Keratinocyte (primary cell): ENCODE data around the gene ROMO1. TPM values are rescaled to one million over a fixed set of nuclear protein-coding genes. Genes with fewer than 3 reads are reported as not detected.

ENCODE experiments used
- DNase-seq: peaks from one replicate; pipeline ENCODE4 v3.0.0-alpha.2; 2011; ENCODE audit warnings: low read depth, missing footprints, low spot score
- FAIRE-seq: peaks from 2 replicates; lab custom pipeline; 2011; peaks lifted over from hg19 to GRCh38; lab: Jason Lieb, UNC
- H2AFZ ChIP-seq: 2 replicates; pipeline ENCODE4 v1.6.0; 2012; ENCODE audit warnings: low read length, control low read depth, inconsistent platforms; ENCODE audit not compliant: control insufficient read depth
- H3K27ac ChIP-seq: 2 replicates; pipeline ENCODE4 v1.5.1; 2011; ENCODE audit warnings: low read length; ENCODE audit not compliant: control insufficient read depth, insufficient read depth
- H3K27me3 ChIP-seq: 3 replicates; pipeline ENCODE4 v1.6.0; 2011; ENCODE audit warnings: low read length; ENCODE audit not compliant: control insufficient read depth, insufficient read depth; ENCODE audit errors: extremely low read depth
- H3K36me3 ChIP-seq, 2 experiments: 2 replicates in 1 of 2; 3 replicates in 1 of 2; pipeline ENCODE4 v1.5.1; 2011; ENCODE audit warnings: low read length in 2 of 2, mild to moderate bottlenecking in 1 of 2; ENCODE audit not compliant: control insufficient read depth in 2 of 2, insufficient read depth in 2 of 2; ENCODE audit errors: extremely low read depth in 1 of 2
- H3K4me1 ChIP-seq: 3 replicates; pipeline ENCODE4 v1.5.1; 2011; ENCODE audit warnings: low read length; ENCODE audit not compliant: control insufficient read depth, insufficient read depth; ENCODE audit errors: extremely low read depth
- H3K4me2 ChIP-seq: 3 replicates; pipeline ENCODE4 v1.6.0; 2011; ENCODE audit warnings: low read depth, low read length; ENCODE audit not compliant: control insufficient read depth, insufficient read depth; ENCODE audit errors: extremely low read depth
- H3K4me3 ChIP-seq, 3 experiments: fragments of 200-600 bp in 1 of 3; sonication (generic) in 1 of 3; 2 replicates in 2 of 3; 3 replicates in 1 of 3; pipeline ENCODE4 v1.5.1; 2011 to 2016; ENCODE audit warnings: low read length in 3 of 3, mild to moderate bottlenecking in 3 of 3, control low read depth in 2 of 3, inconsistent platforms in 1 of 3, low read depth in 1 of 3, mixed read lengths in 1 of 3, mixed run types in 1 of 3, moderate library complexity in 1 of 3; ENCODE audit not compliant: control insufficient read depth in 2 of 3, insufficient read depth in 2 of 3; ENCODE audit errors: extremely low read depth in 1 of 3
- H3K79me2 ChIP-seq: 2 replicates; pipeline ENCODE4 v1.6.0; 2012; ENCODE audit warnings: low read length; ENCODE audit not compliant: control insufficient read depth, insufficient read depth
- H3K9ac ChIP-seq: 3 replicates; pipeline ENCODE4 v1.6.0; 2011; ENCODE audit warnings: low read length; ENCODE audit not compliant: control insufficient read depth, insufficient read depth; ENCODE audit errors: extremely low read depth
- H3K9me1 ChIP-seq: 3 replicates; pipeline ENCODE4 v1.6.0; 2011; ENCODE audit warnings: low read length; ENCODE audit not compliant: control insufficient read depth, insufficient read depth; ENCODE audit errors: extremely low read depth
- H3K9me3 ChIP-seq: 2 replicates; pipeline ENCODE4 v1.5.1; 2012; ENCODE audit warnings: low read depth, low read length; ENCODE audit not compliant: control insufficient read depth
- H4K20me1 ChIP-seq: 3 replicates; pipeline ENCODE4 v1.6.0; 2011; ENCODE audit warnings: low read length; ENCODE audit not compliant: control insufficient read depth, insufficient read depth; ENCODE audit errors: extremely low read depth
- EZH2 ChIP-seq: IDR thresholded peaks from one replicate; pipeline ENCODE4 v1.6.1; 2012; ENCODE audit warnings: inconsistent platforms, mild to moderate bottlenecking, low read length, moderate library complexity
- dilution Hi-C: fragments of 300-500 bp; cut with MboI; formaldehyde crosslinking; loops from one replicate; pipeline ENCODE4 v1.7.0; 2020; ENCODE audit warnings: low sequenced_read_pairs; ENCODE audit not compliant: extremely low pct_ligation_motif_present
- polyA plus RNA-seq, 5 experiments: library from polyadenylated mRNA; depleted of rRNA in 3 of 5; stranded (reverse) in 3 of 5; stranded (forward) in 1 of 5; unstranded in 1 of 5; fragments of >200 nt; gene quantifications; 1 replicate in 1 of 5; 2 replicates in 3 of 5; 3 replicates in 1 of 5; pipeline versions ENCODE4 v1.2.1 to v1.2.3, GENCODE V29; 2011 to 2012; ENCODE audit warnings: missing spikeins in 2 of 5, low read depth in 1 of 5, low replicate concordance in 1 of 5
- TF ChIP-seq, protein P1 (sequence below), 3 experiments: IDR thresholded peaks in 1 of 3; conservative IDR thresholded peaks in 1 of 3; optimal IDR thresholded peaks in 1 of 3; 2 replicates in 2 of 3; 3 replicates in 1 of 3; pipeline versions ENCODE3 to v1.5.1; 2011; ENCODE audit warnings: low read length in 3 of 3, mild to moderate bottlenecking in 3 of 3, moderate library complexity in 2 of 3, control low read depth in 1 of 3, inconsistent platforms in 1 of 3; ENCODE audit not compliant: insufficient read depth in 2 of 3; ENCODE audit errors: extremely low read depth in 1 of 3

The ROMO1 gene
- polyA plus RNA-seq, 1 donor (not counting 4 experiments of a cell fraction or from before 2014, with no cell fraction given) = 195 TPM

DNA sequence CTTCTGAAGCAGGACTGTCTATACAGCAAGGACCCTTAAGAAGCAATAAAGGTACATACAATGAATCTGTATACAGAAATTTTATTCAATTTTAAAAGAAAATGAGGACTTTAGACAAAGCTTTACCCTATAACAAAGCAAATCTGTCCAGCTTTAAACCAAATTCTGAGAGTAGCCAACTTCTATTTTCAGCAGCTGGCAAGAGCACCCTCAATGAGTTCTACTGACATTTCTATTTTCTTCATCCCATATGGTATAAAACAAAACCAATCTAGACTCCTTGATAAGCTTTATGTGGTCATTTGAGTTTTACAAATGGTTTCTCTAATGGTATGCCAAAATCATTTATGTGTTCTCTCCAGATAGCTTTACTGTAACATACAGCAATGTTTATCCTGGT, 47.2 kb upstream of the ROMO1 start:
- no peak overlapping the region for H3K27ac ChIP-seq
- H2AFZ ChIP-seq = no peak overlapping the region
- no peak for DNase-seq
- no peak overlapping the region for H3K4me2 ChIP-seq
- H3K4me1 ChIP-seq = no peaks in the 10 kb centered on the region
- peaks cover 96% of the 10 kb centered on the region for H3K79me2 ChIP-seq
- H3K9me1 ChIP-seq = no peaks in the 10 kb centered on the region
- no peak overlapping the region for H3K4me3 ChIP-seq
- TF ChIP-seq EZH2 = no peak
- H3K27me3 ChIP-seq = no peaks in the 10 kb centered on the region
- no peaks in the 10 kb centered on the region for H3K9me3 ChIP-seq
- H4K20me1 ChIP-seq = peaks cover 40% of the 10 kb centered on the region
- FAIRE-seq = no peak
- dilution Hi-C loops = no loop called here
- no peak overlapping the region for H3K9ac ChIP-seq
- H3K36me3 ChIP-seq = peaks cover 15 to 38% of the 10 kb centered on the region in 2 experiments

DNA sequence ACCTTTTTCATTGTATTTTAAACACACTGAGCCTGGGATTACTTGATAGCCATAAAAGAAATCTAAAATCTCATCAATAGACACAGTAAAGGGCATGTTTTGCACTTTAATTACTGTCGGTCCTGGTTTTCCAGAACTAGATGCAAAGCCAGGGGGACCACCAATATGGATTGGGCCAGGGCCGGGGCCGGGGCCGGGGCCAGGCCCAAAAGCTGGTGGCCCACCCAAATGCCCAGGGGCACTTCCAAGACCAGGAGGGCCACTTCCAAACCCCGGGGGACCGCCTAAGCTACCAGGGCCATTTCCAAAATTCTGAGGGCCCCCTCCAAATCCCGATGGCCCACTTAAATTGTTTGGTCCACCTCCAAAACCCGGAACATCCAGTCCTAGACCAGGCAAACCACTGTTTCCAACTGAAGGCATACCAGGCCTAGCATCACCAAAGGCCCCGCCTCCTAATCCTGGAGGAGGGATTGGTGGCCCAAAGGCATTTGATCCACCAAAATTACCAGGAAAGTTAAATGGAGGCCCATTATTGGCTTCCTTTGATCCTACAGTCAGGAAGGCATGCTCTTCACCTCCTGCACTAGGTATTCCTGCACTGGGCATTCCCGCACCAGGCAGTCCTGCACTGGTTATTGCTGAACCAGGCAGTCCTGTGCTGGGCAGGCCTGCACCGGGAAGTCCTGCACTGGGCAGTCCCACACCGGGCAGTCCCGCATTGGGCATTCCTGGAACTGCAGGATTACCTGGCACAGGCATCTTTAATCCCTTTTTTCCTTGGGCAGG, 46.4 kb upstream of the ROMO1 start:
- peaks cover 44% of the 10 kb centered on the region for H4K20me1 ChIP-seq
- H3K27me3 ChIP-seq = no peaks in the 10 kb centered on the region
- no peak overlapping the region for H2AFZ ChIP-seq
- no peaks in the 10 kb centered on the region for H3K9me1 ChIP-seq
- peaks cover 13 to 38% of the 10 kb centered on the region in 2 experiments for H3K36me3 ChIP-seq
- H3K9me3 ChIP-seq = no peaks in the 10 kb centered on the region
- H3K79me2 ChIP-seq = peaks cover 98% of the 10 kb centered on the region
- TF ChIP-seq EZH2 = no peak
- TF ChIP-seq, protein P1, sequence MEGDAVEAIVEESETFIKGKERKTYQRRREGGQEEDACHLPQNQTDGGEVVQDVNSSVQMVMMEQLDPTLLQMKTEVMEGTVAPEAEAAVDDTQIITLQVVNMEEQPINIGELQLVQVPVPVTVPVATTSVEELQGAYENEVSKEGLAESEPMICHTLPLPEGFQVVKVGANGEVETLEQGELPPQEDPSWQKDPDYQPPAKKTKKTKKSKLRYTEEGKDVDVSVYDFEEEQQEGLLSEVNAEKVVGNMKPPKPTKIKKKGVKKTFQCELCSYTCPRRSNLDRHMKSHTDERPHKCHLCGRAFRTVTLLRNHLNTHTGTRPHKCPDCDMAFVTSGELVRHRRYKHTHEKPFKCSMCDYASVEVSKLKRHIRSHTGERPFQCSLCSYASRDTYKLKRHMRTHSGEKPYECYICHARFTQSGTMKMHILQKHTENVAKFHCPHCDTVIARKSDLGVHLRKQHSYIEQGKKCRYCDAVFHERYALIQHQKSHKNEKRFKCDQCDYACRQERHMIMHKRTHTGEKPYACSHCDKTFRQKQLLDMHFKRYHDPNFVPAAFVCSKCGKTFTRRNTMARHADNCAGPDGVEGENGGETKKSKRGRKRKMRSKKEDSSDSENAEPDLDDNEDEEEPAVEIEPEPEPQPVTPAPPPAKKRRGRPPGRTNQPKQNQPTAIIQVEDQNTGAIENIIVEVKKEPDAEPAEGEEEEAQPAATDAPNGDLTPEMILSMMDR (optimal IDR thresholded peaks at IDR 0.05 in 1 of 3, IDR thresholded peaks at IDR 0.05 in 1 of 3, conservative IDR thresholded peaks at IDR 0.05 in 1 of 3; ENCODE audit: extremely low read depth in 1 of 3, insufficient read depth in 2 of 3, low read length in 3 of 3) = no peak
- H3K4me1 ChIP-seq = no peaks in the 10 kb centered on the region
- dilution Hi-C loops = no loop called here
- no peak overlapping the region for H3K9ac ChIP-seq
- no peak for FAIRE-seq
- H3K4me3 ChIP-seq = no peak overlapping the region
- H3K27ac ChIP-seq = no peak overlapping the region
- DNase-seq = no peak
- H3K4me2 ChIP-seq = no peak overlapping the region
